ENCODE data around the gene BRICD5. TPM values are rescaled to one million over a fixed set of nuclear protein-coding genes. Genes with fewer than 3 reads are reported as not detected.

Gene BRICD5
- polyA plus RNA-seq, 5 donors: 2.6 to 9.0 (median 5.8) TPM

DNA sequence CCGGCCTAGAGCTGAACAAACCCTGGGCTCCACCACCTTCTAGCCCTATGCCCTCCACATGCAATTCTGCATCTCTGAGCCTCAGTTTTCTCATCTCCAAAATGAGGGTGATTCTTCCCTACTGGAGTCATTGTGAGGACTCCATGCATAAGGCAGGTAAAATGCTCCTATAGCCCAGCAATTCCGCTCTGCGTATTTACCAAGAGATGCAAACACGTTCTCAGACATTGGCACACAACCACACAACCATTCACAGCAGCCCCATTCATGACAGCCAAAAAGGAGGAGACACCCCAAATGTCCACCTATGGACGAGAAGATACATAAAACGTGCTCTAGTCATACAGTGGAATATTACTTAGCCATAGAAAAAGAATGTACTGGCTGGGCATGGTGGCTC, 10.3 kb downstream of the BRICD5 start:
- DNase-seq: no peak

DNA sequence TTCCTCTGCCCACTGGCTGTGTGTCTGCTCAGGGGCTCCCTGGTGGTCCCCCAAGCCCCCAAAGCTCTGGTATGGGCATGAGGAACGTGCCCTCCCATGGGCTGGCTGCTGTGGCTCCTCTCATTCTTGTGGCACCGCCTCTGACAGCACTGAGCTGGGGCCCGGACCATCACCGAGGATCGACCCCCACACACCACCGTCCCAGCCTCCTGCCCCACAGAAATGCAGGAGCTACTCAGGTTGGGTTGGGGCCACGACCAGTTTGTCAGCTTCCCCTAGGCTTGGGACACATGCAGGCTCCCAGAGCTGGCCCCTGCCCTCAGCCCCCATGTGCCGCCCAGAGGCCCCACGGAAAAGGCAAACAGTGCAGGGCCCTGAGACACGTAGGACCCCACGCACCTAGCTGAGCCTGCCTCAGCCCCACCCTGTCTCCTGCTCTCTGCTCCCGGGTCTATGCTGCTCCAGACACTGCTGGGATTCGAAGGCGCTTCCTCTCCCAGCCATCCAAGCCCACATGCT, 11.0 kb downstream of the BRICD5 start:
- DNase-seq: no peak

DNA sequence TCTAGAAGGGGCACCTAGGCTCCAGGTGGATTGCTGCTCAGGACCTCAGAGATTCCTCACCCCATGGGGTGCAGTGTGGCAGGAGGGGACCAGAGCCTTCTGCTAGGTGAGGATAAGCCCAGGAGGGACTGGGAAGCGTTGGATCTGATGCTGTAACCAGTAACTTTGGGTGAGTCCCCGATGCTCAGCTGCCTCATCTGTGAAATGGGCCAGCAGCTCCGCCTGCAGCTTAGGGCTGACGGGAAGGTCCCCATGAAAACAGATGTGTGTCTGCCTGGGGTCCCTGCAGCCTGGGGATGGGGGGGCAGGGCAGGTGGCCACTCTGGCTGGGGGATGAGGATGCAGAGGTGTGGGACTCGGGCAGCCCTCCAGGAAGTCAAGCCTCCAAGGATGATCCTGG, 11.6 kb downstream of the BRICD5 start:
- no peak for DNase-seq

DNA sequence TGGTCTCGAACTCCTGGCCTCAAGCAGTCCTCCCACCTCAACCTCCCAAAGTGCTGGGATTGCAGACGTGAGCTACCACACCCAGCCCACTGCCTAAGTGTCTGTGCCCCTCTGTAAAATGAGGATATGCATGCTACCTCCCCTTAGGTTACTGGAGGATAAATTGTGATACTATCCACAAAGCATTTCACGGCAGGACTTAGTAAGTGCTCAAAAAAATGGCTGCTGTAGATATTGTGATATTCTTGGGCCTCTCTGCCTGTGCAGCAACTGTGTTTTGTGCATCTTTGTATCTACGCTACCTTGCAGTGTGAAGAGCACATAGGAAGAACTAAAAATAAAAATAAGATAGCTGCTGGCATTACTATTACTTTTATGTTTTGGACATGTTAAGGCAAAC, 12.4 kb downstream of the BRICD5 start:
- no peak for DNase-seq

DNA sequence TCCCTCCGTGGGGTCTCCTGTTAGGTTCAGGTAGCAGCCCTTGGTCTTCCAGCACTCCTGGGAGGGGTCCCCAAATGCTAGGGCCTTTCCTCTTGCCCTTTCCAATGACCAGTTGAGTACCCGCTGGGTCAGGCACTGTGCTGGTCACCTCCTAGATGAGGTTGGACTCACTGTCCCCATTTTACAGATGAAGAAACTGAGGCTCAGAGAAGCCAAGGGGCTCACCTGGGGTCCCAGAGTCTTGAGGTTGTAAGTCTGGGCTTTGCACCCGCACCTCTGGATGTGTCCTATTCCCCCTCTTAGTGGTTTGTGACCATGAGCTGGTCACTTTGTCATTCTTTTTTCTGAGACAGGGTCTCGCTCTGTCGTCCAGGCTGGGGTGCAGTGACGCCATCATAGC, 12.9 kb downstream of the BRICD5 start:
- DNase-seq: no peak

DNA sequence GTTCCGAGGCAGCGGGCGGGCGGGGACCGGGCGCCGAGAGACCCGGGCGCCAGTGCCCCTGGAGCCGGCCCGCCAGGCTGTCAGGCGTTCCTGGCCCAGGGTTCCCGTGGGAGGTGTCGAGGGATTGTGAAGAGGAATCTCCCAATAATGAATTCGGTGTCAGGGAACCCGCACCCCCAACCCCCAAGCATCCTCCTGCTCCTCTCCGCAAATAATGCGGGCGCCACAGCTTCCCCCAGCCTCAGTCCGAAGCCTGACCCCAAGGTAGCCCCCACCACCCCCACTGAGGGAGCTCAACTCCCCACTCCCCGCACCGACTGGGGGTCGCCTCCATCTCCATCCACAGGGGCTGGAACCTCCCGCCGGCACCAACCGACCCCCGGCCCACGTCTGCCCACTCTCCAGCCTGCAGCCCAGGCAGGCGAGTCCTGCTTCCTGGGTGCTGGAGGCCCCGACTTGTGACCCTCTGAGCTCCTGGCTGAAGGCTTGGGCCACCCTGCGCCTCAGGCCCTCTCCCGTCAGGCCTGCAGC, 13.6 kb downstream of the BRICD5 start:
- DNase-seq: no peak

DNA sequence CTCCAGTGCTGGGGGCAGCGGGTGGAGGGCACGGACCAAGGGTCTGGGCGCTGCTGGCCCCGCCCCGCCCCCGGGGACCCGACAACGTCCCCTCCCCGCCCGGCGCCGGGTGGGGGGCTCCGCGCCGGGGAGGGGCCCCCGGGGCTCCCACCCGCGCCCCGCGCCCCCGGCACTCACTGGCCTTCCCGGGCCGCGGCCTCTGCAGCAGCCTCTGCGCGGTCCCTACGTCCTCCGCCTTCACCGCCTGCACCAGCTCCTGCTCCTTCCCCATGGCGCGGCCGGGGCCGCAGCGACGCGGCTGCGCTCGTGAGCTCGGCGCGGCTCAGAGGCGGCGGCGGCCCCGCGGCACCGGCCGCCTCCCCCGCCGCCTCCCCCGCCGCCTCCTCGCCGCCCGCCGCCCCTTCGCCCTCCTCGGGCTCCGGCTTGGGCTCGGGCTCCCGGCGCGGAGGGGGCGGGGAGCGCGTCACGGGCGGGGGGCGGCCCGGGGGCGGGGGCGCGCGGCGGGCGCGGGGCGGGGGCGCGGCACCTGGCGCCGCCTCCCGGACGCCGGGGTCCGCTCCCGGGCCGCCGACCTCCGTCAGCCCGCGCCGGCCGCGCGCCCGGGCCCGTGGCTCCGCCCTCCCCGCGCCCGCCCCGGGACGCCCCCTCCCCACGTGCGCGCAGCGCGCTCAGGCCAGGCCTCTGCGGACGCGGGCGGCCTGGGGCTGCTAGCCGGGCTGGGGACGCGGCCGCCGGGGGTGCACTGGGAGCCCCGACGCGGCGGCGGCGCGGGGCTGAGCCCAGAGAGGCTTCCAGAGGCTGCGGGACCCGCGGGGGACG, 14.3 kb downstream of the BRICD5 start, which contains the start of gene CASKIN1:
TSS of gene CASKIN1 (minus strand) at position 444 of the 819 bp plus-strand sequence. CDS start at position 271, 173 bp downstream.
- DNase-seq: no peak

DNA sequence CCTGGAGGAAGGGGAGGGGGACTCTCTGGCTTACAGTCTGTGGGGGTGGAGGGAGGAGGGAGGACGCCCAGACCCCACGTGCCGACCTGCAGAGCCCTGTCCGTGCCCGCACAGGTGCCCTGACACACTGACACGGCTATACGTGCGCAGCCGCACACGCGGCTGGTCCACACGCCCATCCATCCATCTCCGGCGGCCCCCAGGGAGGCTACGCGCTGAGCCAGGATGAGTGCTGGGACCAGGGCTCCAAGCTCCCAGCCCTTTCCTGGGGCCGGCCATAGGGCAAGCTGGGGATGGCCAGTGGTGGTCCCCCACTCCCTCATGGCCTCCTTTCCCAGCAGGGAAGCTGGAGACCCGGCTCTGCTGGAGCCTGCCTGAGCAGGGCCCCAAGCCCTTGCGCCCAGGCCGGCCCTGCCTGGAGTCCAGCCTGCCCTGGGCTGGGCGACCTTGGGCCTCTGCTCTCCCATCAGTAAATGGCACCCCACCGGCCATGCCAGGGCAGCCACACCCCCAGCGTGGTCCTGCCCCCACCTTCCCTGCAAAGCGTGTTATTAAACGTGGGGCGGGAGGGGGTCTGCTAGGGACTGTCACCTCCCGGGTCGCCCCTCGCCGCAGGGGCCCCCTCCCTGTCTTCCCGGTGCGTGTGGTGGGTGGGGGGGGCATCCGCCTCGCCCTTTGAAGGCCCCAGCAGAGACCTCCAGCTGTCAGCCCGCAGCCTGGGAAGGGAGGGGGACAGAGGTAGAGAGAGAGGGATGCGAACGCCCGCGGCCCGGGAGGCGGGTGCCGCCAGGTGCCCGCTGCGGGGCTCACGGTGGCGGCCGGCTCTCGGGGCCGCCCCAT, 15.1 kb downstream of the BRICD5 start:
- DNase-seq: no peak

DNA sequence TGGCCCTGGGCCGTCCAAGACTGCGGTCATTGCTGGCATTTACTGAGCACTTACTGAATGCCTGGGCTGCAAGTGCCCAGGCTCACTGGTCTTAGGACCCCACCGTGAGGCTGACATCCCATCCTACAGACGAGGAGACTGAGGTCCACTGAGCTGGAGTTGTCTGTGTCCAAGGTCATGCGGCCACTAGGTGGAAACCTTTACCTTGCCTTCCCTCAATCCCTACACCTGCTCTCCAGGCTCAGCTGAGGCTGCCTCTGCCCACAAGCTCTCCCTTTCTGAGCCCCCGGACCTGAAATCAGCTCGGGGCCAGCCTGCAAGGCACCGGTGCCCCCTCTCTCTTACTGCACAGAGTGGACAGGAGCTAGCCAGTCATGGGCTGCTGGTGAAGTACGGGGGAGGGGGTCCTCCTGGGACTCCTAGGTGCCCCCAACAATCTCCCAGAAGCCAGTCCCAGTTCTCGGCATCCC, 15.8 kb downstream of the BRICD5 start:
- DNase-seq: no peak

DNA sequence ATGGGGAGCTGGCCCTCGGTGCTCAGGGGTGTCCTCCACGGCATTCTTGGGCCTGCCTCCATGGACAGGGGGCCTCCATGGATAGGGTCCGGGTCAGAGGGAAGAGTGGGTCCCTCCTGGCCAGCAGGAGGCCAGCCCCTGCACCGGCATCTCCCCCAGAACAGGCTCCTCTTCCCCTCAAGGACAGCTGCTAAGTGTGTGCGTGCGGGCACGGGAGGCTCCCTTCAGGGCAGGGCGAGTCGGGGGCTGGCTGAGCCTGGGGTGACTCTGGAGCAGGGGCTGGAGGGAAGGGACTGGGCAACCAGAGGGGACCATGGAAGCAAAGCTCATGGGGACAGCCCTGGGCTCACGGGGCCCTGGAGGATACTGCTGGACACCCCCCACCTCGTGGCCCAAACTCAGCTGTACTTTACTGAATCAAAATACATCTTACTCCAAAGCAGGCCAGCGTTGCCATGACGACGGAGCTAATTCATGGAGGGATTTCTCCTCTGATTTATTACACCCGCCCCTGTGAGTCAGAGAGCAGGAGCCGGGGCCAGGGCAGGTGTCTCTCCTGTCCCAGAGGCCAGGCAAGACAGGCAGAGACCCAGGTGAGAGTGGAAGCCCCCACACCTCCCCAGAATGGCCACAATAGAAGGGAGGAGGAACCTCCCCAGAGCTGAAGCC, 16.4 kb downstream of the BRICD5 start:
- no peak for DNase-seq

DNA sequence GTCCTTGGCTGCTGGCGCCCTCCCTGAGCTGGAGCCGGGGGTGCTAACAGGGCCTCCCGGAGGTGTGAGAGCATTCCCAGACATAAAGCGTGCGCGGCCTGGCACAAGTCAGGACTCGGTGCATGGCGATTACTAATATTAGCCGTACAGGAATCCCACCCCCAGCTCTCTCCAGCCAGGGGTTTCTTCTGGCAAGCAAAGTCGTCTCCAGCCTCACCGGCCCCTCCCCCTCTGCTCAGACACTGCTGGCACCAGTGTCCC, 19.3 kb downstream of the BRICD5 start:
- DNase-seq: no peak

DNA sequence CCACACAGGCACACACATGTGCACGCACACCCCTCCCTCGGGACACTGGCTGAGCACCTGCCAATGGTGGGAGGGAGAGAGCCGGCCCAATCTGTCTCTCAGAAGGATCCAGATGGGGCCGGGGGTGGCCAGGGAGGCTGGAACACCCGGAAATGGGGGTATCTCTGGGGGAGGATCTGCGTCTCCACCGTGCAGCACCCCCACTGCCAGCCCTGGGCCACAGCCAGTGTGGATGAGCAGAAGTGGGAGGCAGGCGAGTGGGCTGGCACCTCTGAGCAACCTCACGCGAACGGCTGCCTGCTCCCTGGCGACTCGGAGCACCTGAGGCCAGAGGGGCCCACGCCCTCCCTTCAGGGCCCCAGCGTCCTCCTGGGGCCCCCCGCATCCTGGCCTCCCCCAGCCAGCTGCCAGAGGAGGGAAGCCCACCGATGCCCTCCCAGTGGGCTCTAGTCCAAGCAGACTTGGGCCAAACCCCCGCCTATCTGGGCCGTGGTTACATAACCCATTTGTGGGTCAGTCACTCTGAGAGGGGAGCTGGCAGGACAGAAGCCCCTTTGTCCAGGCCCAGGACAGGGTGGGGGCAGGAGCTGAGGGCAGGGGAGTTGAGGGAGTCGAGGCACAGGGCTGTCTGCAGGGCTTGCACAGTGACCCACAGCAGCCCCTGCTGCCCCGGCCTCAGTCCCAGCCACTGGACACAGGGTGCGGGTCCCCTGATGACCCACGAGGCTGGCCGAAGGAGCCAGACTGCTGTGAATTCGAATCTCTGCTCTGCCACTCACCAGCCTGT, 19.8 kb downstream of the BRICD5 start:
- no peak for DNase-seq

DNA sequence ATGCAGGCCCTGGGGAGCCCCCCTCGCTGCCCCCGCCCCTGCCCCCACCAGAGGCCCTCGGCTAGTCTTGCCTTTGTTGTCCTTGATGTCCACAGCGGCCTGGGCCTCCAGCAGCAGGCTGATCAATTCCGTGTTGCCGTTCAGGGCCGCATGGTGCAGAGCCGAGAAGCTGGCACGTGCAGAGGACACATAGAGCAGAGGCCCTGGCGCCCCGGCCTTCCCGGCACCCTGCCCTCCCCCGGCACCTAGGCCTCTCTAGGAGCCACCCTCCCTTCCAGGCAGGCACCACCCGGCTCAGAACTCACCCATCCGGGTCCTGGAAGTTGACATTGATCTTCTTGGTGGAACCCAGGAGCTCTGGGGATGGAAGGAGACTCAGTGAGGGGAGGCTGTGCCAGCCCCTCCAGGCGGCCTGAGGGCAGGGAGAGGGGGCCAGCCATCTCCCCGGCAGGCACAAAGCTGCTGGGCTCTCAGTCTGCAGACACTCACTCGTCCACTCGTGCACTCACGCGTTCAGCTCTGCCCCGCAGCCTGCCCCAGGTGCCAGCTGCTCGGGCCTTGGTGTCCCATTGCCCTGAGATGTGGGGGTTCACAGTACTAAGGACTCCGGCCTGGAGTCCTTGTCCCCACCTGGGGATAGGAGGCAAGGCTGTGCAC, 20.5 kb downstream of the BRICD5 start:
- no peak for DNase-seq

DNA sequence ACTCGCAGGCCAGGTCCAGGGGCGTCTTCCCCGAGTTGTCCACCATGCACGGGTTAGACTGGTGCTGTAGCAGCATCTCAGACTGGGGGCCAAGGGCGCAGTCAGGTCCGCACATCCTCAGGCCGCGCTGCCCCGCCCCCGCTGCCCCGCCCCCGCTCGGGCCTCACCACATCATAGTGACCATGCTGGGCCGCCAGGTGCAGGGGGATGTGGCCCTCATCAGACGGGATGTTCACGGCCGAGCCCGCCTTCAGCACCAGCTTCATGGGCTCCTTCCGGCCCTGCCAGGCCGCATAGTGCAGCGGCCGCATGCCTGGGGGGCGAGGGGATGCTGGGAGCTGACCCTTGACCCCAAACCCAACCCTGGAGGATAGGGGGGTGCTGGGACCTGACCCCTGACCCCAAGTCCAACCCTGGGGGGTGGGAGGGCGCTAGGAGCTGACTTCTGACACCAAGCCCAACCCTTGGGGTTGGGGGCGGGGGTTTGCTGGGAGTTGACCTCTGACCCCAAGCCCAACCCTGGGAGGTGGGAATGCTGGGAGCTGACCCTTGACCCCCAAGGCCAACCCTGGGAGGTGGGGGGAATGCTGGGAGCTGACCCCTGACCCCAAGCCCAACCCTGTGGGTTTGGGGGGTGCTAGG, 21.3 kb downstream of the BRICD5 start:
- no peak for DNase-seq

DNA sequence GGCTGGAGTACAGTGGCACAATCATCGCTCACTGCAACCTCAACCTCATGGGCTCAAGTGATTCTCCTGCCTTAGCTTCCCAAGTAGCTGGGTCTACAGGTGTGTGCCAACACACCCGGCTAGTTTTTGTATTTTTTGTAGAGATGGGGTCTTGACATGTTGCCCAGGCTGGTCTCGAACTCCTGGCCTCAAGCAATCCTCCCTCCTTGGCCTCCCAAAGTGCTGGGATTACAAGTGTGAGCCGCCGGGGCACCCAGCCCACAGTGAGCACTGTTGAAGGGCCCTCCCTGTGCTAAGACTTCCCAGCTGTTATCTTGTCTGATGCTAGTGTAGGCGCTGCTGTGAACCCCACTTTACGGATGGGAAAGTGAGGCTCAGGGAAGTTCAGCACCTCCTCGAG, 22.3 kb downstream of the BRICD5 start:
- no peak for DNase-seq

DNA sequence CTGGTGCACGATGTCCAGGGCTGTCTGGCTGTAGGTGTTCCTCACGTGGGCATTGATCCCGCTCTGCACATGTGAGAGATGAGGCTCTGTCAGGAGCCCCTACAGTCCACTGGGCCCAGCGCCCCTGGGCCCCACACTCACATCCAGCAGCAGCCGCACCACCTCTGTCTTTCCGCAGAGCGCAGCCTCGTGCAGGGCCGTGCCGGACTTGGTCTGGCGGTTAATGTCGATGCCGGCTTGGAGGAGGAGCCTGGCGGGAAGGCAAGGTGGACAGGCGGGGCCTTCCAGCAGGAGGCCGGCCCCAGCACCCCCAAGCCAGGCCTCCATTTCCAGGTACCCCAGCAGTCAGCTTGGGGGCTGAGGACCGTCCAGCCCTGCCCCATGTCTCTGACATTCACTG, 23.5 kb downstream of the BRICD5 start:
- no peak for DNase-seq

DNA sequence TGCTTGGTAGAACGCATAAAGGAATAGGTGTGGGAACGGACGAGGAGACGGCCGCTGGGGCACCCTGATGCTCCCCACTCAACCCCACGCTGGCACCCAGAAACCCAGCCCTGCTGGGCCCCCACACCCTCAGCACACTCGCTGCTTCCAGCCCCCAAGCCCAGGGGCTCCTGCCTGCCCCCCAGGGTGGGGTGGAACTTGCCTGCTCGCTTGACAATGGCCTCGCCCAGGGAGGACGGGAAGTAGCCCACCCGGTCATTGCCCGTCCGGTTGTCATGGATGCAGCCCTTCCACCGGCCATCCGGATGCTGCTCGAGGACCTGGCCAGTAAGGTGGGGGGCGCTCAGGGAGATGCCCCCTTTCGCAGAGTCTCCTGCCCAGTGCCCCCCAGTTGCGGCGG, 24.2 kb downstream of the BRICD5 start:
- DNase-seq: no peak

DNA sequence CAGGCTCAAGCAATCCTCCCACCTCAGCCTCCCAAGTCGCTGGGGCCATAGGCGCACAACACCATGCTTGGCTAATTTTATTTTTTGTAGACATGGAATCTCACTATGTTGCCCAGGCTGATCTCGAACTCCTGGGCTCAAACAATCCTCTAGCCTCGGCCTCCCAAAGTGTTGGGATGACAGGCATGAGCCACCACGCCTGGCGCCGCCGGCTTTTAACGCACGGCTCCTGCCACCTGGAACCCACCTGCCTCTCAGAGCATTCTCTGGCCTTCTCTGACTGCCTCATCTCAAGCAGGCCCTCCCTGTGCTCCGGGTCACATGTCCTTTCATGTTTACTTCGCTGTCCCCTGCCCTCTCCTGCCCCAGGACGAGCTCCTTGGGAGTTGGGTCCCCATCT, 24.6 kb downstream of the BRICD5 start:
- no peak for DNase-seq

DNA sequence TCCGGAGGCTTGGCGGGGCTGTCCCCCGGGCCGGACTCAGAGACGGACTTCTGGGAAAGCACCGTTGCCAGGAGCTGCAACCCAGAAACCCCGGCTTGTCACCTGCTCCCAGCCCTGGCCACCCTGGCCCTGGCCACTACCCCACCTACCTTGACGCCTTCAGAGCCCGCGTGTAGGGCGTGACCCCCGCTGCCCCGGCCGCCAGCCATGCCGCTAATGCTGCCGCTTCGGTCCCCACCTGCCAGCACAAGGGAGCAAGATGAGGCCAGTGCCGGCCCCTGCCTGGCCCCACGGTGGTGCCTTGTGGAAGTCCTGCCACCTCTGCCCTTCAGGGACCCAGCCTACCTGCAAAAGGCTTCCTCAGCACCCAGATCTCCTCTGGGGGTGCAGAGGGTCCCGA, 25.7 kb downstream of the BRICD5 start:
- no peak for DNase-seq

DNA sequence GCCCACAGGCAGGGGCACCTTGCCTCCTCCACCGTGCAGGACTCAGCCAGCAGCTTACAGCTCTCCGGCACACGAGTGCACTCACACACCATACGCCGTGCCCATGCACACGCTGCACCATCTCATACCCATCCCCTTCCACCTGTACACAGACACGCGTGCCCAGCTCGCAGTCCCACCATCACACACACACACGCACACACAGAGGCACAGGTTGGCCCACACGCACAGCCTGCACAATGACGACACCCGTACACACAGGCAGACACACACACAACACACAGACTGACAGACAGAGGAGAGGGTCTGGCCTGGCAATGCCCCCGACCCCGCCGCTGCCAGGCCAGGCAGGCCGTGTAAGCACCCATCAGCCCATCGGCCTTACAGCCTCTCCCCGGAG, 26.3 kb downstream of the BRICD5 start:
- no peak for DNase-seq

Data from right lung (tissue), 5 donors.